Adipocyte (in vitro differentiated cells): ENCODE results near the gene CCDC69.

Experiments
- DNase-seq: peaks from one replicate; pipeline ENCODE4 v3.0.0-alpha.2; 2015; ENCODE audit warnings: low read depth
- H3K27me3 ChIP-seq: replicated peaks from 2 replicates; pipeline ENCODE4 v1.7.0; 2013; ENCODE audit warnings: mild to moderate bottlenecking, low read length, moderate library complexity; ENCODE audit not compliant: control insufficient read depth, insufficient read depth
- H3K36me3 ChIP-seq: 2 replicates; pipeline ENCODE4 v1.7.0; 2013; ENCODE audit warnings: low read length, mild to moderate bottlenecking, moderate library complexity; ENCODE audit not compliant: control insufficient read depth, insufficient read depth, severe bottlenecking
- H3K4me1 ChIP-seq: 2 replicates; pipeline ENCODE4 v1.7.0; 2013; ENCODE audit warnings: mild to moderate bottlenecking, low read length, moderate library complexity; ENCODE audit not compliant: control insufficient read depth, insufficient read depth
- H3K4me3 ChIP-seq: 2 replicates; pipeline ENCODE4 v1.7.0; 2013; ENCODE audit warnings: mild to moderate bottlenecking, low read length, moderate library complexity
- H3K9ac ChIP-seq: 2 replicates; pipeline ENCODE4 v1.7.0; 2013; ENCODE audit warnings: mild to moderate bottlenecking, low read length, moderate library complexity
- H3K9me3 ChIP-seq: 2 replicates; pipeline ENCODE4 v1.7.0; 2013; ENCODE audit warnings: mild to moderate bottlenecking, low read length, moderate library complexity; ENCODE audit not compliant: control insufficient read depth

CCDC69 gene

DNA sequence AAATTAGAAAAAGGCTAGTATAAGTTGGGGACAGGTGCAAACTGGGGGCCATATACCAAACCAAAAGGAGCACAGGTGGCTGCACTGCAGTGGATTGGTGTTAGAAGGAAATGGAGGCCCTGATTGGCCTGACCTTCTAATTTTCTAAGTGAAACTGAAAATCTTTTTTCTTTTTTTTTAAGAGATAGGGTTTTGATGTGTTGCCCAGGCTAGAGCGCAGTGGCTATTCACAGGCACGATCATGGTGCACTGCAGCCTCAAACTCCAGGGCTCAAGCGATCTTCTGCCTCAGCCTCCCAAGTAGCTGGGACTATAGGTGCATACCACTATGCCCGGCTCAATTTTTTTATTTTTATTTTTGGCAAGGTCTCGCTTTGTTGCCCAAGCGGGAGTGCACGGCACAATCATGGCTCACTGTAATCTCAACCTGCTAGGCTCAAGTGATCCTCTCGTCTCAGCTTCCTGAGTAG is 9.8 kb upstream of the CCDC69 start:
- Histone ChIP-seq H3K4me3 (no peak overlapping the region), H3K36me3 (no peaks in the 10 kb centered on the region), H3K27me3 (no peaks in the 10 kb centered on the region), H3K9me3 (no peaks in the 10 kb centered on the region), H3K4me1 (peaks cover 31% of the 10 kb centered on the region), H3K9ac (no peak overlapping the region)
- DNase-seq, result no peak

- Histone ChIP-seq H3K36me3 (no peaks in the 10 kb centered on the region), H3K9me3 (no peaks in the 10 kb centered on the region), H3K27me3 (no peaks in the 10 kb centered on the region), H3K4me1 (peaks cover 28% of the 10 kb centered on the region), H3K4me3 (no peak overlapping the region), H3K9ac (no peak overlapping the region)
- DNase-seq, result no peak
These were observed 7.5 kb upstream of the CCDC69 start for GRCh38 chr5:151231359-151231758.

DNA sequence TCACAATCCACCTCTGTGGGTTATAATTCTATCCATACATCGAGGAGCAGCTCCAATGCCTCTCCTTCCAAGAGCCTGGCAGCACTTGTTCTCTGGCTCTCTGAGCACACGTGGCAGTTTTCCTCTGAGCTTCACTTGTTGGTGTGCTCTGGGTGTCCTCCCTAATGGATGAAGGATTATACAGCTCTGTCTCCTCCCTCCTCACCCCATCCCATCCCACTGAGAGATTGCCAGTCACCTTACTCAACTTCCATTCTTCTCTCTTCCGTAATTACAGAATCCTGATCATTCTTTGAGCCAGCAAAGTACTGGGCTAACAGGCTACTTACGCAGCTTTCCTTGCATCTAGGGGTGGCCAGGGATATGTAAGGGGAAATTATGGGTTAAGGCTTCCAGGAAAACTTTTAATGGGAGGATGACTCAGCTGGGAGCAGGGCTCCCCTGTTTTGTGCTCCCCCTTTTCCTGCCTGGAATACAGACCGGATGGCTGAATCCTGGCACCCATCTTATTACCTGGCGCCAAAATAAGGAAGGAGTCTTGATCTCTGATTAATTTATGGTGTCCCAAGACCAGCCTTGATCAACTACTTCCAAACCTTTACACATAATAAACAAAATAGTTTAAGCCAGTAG is 6.3 kb upstream of the CCDC69 start:
- Histone ChIP-seq H3K4me3 (no peak overlapping the region), H3K9ac (no peak overlapping the region), H3K36me3 (no peaks in the 10 kb centered on the region), H3K9me3 (no peaks in the 10 kb centered on the region), H3K27me3 (no peaks in the 10 kb centered on the region), H3K4me1 (peaks cover 24% of the 10 kb centered on the region)
- no peak for DNase-seq

GRCh38 chr5:151228986-151229385 is 5.1 kb upstream of the CCDC69 start:
- no peaks in the 10 kb centered on the region for H3K36me3 ChIP-seq
- no peak overlapping the region for H3K4me3 ChIP-seq
- H3K9me3 ChIP-seq, result no peaks in the 10 kb centered on the region
- H3K27me3 ChIP-seq, result no peaks in the 10 kb centered on the region
- DNase-seq, result no peak
- peaks cover 19% of the 10 kb centered on the region for H3K4me1 ChIP-seq
- no peak overlapping the region for H3K9ac ChIP-seq

DNA sequence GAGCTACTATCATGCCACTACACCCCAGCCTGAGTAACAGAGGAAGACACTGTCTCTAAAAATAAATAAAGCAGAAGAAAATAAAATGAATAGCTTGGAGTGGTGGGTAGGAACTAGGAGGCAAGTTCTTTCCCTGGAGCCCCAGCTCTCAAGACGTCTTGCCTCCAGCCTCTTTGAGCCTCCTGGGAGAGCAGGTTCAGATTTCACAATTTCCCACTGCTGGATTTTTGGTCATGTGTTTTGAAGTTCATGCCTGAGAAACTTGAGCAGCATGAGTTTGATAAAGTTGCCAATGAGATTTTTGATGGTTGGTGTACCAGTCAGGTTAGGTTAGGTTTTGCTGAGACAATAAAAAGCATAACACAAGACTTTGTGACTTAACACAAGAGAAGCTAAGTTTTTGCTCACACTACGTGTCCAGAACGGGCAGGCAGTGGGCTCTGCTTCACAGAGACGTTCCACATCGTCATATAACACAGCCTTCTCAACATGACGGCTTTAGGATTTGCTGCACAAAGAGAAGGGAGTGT is 4.1 kb upstream of the CCDC69 start:
- no peak overlapping the region for H3K9ac ChIP-seq
- no peak overlapping the region for H3K4me3 ChIP-seq
- no peaks in the 10 kb centered on the region for H3K36me3 ChIP-seq
- H3K27me3 ChIP-seq, result no peaks in the 10 kb centered on the region
- peaks cover 24% of the 10 kb centered on the region for H3K4me1 ChIP-seq
- peak; percentile 39 for DNase-seq
- no peaks in the 10 kb centered on the region for H3K9me3 ChIP-seq

GRCh38 chr5:151225475-151225874 is 1.6 kb upstream of the CCDC69 start:
- Histone ChIP-seq H3K36me3 (no peaks in the 10 kb centered on the region), H3K4me3 (no peak overlapping the region), H3K4me1 (peaks cover 39% of the 10 kb centered on the region), H3K9ac (no peak overlapping the region), H3K27me3 (no peaks in the 10 kb centered on the region), H3K9me3 (no peaks in the 10 kb centered on the region)
- DNase-seq, result no peak

- H3K4me3 ChIP-seq, result no peak overlapping the region
- no peaks in the 10 kb centered on the region for H3K36me3 ChIP-seq
- no peak overlapping the region for H3K9ac ChIP-seq
- DNase-seq, result no peak
- H3K27me3 ChIP-seq, result no peaks in the 10 kb centered on the region
- no peaks in the 10 kb centered on the region for H3K9me3 ChIP-seq
- H3K4me1 ChIP-seq, result peaks cover 35% of the 10 kb centered on the region
These were observed 1.2 kb upstream of the CCDC69 start for GRCh38 chr5:151225071-151225470.

DNA sequence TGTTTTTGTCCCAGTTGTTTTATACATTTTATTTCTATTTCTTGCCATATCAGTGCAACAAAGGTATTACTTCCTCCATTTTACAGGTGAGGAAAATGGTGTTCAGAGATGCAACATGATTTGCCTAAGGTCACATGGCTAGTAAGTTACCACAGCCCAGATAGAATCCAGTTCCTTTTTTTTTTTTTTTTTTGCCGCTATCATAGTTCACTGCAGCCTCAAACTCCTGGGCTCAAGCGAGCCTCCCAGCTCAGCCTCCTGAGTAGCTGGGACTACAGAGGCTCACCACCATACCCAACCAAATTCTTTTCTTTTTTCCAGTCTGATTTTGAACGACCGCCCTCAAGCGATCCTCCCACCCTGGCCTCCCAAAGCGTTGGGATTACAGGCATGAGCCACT is 480 bp upstream of the CCDC69 start:
- H3K4me3 ChIP-seq, result peak overlapping the region; percentile 96
- no peak for DNase-seq
- no peaks in the 10 kb centered on the region for H3K27me3 ChIP-seq
- H3K36me3 ChIP-seq, result no peaks in the 10 kb centered on the region
- no peaks in the 10 kb centered on the region for H3K9me3 ChIP-seq
- peaks cover 35% of the 10 kb centered on the region for H3K4me1 ChIP-seq
- peak overlapping the region; percentile 93 for H3K9ac ChIP-seq

- Histone ChIP-seq H3K27me3 (no peaks in the 10 kb centered on the region), H3K9ac (peak overlapping the region; percentile 93), H3K36me3 (no peaks in the 10 kb centered on the region), H3K4me1 (peaks cover 35% of the 10 kb centered on the region), H3K4me3 (peak overlapping the region; percentile 96), H3K9me3 (no peaks in the 10 kb centered on the region)
- DNase-seq, result no peak
These were observed 974 bp downstream of the CCDC69 start for GRCh38 chr5:151222790-151223446.

DNA sequence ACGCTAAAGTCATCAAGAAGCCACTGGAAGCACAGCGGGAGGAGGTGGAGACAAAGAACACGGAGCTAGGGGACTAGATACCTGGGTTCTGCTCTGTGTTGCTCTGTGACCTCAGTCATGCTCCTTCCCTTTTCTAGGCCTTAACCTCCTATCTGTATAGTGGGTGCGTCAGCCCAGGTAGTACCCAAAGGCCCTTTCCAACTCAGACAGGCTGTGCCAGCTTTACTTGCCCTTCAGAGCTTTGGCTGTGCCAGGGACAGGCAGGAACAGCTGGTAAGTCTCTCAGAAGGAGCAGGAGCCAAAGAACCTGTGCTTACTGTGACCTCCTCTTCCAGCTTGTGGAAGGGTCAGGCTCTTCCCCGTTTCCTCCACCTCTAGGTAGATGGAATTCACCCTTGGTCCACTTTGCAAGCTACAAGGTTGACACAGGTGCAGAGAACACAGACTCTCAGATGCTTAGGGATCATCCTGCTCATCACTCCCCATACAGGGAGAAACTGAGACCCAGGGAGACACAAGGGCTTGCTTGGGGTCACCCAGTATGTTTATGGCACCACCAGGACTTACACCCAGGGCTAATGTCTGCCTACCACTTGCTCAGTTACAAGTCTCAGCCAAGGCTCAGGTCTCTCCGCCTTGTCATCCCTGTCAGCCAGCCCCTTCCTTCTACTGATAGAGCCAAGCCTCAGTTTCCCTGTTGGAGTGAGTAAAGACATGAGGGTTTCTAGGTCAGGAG is 1.7 kb downstream of the CCDC69 start:
- H3K4me1 ChIP-seq, result peaks cover 31% of the 10 kb centered on the region
- H3K9me3 ChIP-seq, result no peaks in the 10 kb centered on the region
- H3K27me3 ChIP-seq, result no peaks in the 10 kb centered on the region
- no peaks in the 10 kb centered on the region for H3K36me3 ChIP-seq
- DNase-seq, result no peak
- H3K4me3 ChIP-seq, result peak overlapping the region; percentile 96
- H3K9ac ChIP-seq, result peak overlapping the region; percentile 93

DNA sequence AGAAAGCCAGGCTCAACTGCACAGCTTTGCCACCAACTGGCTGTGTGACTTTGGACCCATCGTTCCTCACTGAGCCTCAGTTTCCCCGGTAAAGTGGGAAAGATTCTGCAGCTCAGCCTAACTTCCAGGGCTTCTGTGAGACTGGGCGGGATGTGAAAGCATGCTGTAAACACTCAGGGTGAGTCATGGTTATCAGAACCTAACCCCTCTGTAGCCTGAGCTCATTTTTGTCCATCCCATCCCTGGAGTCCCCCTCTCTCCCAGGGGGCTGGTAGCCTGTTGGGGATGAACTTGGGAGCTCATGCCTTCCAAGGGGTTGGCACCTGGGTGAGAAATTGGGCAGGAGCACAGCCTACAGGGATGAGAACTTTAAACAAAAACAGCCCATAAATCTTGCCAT is 2.3 kb downstream of the CCDC69 start:
- peak; percentile 35 for DNase-seq
- H3K27me3 ChIP-seq, result no peaks in the 10 kb centered on the region

More for the DNA sequence above, 2.3 kb downstream of the CCDC69 start:
- Histone ChIP-seq H3K36me3 (no peaks in the 10 kb centered on the region), H3K4me3 (peak overlapping the region; percentile 96), H3K4me1 (peaks cover 31% of the 10 kb centered on the region), H3K9ac (peak overlapping the region; percentile 93), H3K9me3 (no peaks in the 10 kb centered on the region)
